ENCODE results near the gene SASH1. TPM values are rescaled to one million over a fixed set of nuclear protein-coding genes. Genes with fewer than 3 reads are reported as not detected.

Gene SASH1
- total and polyA plus RNA-seq, 11 donors, result 10.7 to 47.5 (median 28.2) TPM

DNA sequence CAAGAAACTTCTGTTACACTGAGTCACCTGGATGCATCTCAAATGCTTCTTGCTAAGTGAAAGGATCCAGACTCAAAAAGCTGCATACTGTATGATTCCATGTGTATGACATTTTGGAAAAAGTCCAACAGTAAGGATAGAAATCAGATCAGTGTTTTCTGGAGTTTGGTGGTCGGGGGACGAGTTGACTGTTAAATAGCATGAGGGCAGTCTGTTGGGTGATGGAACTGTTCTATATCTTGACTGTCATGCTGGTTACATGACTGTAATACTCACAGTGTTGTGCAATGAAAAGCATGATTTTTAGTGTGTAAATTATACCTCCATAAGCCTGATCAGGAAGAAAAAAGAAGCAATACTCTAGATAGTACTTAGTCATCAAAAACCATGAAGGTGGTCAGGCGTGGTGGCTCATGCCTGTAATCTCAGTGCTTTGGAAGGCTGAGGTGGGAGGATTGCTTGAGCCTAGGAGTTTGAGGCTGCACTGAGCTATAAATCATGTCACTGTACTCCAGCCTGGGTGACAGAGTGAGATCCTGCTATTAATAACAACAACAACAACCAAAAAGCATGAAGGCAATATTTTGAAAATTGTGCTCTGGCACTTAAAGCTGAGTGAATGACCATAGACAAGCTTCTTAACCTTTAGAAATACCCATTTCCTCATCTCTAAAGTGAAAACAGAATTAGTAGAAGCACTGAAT, 30.5 kb upstream of the SASH1 start:
- intact Hi-C loops (cut with DNase I), result no loop called here
- H3K4me1 ChIP-seq, result peaks cover 0 to 16% (median 0%) of the 10 kb centered on the region in 12 donors
- DNase-seq, result no peak
- H3K27me3 ChIP-seq, result no peaks in the 10 kb centered on the region
- H3K27ac ChIP-seq, result no peak overlapping the region
- H3K9me3 ChIP-seq, result no peaks in the 10 kb centered on the region
- WGBS, 4 donors, result 54 to 77% (median 67%) methylated on average over 3 of the region's 3 CpGs
- no peak overlapping the region for H3K4me3 ChIP-seq
- TF ChIP-seq, protein P1, sequence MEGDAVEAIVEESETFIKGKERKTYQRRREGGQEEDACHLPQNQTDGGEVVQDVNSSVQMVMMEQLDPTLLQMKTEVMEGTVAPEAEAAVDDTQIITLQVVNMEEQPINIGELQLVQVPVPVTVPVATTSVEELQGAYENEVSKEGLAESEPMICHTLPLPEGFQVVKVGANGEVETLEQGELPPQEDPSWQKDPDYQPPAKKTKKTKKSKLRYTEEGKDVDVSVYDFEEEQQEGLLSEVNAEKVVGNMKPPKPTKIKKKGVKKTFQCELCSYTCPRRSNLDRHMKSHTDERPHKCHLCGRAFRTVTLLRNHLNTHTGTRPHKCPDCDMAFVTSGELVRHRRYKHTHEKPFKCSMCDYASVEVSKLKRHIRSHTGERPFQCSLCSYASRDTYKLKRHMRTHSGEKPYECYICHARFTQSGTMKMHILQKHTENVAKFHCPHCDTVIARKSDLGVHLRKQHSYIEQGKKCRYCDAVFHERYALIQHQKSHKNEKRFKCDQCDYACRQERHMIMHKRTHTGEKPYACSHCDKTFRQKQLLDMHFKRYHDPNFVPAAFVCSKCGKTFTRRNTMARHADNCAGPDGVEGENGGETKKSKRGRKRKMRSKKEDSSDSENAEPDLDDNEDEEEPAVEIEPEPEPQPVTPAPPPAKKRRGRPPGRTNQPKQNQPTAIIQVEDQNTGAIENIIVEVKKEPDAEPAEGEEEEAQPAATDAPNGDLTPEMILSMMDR (IDR thresholded peaks at IDR 0.05), result no peak
- TF ChIP-seq POLR2A (IDR thresholded peaks at IDR 0.05), result no peak
- ATAC-seq, result no peak
- H3K36me3 ChIP-seq, result no peaks in the 10 kb centered on the region

DNA sequence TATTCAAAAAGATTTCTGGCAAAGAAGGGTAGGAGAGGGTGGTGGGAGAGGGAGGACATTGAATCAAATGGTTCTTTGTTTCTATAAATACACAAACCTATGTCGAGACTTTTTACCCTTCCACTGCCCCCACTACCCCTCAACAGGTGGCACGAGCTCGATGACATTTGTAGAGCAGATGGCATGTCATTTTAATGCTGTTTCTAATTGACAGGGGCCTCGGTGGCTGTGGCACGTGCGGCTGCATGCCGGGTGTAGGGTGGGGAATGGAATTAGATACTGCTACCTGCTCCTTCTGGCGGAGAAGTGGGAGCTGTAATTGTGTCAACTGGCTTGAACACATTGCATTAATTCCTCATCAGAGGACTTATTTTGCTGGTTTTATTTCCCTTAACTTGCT, 29.1 kb upstream of the SASH1 start:
- no peaks in the 10 kb centered on the region for H3K9me3 ChIP-seq
- H3K36me3 ChIP-seq, result no peaks in the 10 kb centered on the region
- intact Hi-C loops (cut with DNase I), result no loop called here
- no peak overlapping the region for H3K27ac ChIP-seq
- peaks cover 0 to 16% (median 0%) of the 10 kb centered on the region in 12 donors for H3K4me1 ChIP-seq
- no peaks in the 10 kb centered on the region for H3K27me3 ChIP-seq
- WGBS, 4 donors, result 69 to 81% (median 76%) methylated on average over 8 of the region's 8 CpGs
- ATAC-seq, result no peak
- TF ChIP-seq POLR2A (IDR thresholded peaks at IDR 0.05), result no peak
- TF ChIP-seq, protein P1 (IDR thresholded peaks at IDR 0.05), result no peak
- no peak for DNase-seq
- no peak overlapping the region for H3K4me3 ChIP-seq

DNA sequence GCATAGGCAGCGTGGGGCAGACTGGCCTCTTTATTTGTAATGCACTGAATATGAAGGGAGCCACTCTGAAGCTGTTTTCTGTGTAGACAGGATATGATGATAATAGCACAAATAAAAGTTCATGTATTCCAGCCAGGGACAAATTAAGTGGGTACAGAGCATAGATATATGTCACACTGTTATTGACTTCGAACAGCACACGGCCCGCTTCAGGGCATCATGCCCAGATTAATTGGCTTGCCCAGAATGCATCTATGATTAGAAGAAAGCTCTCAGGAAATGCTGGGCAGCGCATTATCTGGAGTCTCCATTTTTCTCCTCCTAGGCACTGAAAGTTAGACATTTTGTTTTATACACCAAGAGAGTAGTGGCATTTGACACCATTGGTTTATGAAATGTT, 26.3 kb upstream of the SASH1 start:
- Histone ChIP-seq H3K27me3 (no peaks in the 10 kb centered on the region), H3K4me1 (peaks cover 0 to 11% (median 0%) of the 10 kb centered on the region in 12 donors), H3K36me3 (no peaks in the 10 kb centered on the region), H3K4me3 (no peak overlapping the region), H3K27ac (peak overlapping the region in 1 of 12 donors; percentile 31), H3K9me3 (no peaks in the 10 kb centered on the region)
- intact Hi-C loops (cut with DNase I), result no loop called here
- ATAC-seq (peak; percentile 69 to 95 (median 79)), DNase-seq (peak in 1 of 5 donors; percentile 37)
- WGBS, 4 donors, result 41 to 49% (median 45%) methylated on average over 5 of the region's 5 CpGs
- no peak for TF ChIP-seq POLR2A (IDR thresholded peaks at IDR 0.05)
- TF ChIP-seq, protein P1 (IDR thresholded peaks at IDR 0.05), result no peak

DNA sequence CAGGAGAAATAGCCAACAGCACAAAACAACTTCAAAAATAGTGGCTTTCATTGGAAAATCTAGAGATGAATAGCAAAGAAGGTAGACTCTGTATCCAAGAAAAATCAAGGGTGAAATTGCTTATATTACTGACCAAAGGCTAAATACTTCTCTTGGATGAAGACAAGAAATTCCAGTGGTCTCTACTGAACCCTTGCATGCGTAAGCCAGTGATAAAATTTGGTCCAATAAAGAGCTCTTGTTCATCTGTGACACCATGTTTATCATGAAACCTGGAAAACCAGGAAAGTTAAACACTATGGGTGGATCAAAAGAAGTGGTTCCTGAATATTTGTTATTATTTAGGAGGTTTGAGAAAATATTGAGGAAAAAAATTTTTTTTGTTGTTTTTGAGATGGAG, 25.6 kb upstream of the SASH1 start:
- Histone ChIP-seq H3K9me3 (no peaks in the 10 kb centered on the region), H3K27ac (no peak overlapping the region), H3K4me3 (no peak overlapping the region), H3K27me3 (no peaks in the 10 kb centered on the region), H3K36me3 (no peaks in the 10 kb centered on the region), H3K4me1 (peaks cover 0 to 11% (median 0%) of the 10 kb centered on the region in 12 donors)
- ATAC-seq (no peak), DNase-seq (no peak)
- TF ChIP-seq, protein P1 (IDR thresholded peaks at IDR 0.05), result no peak
- TF ChIP-seq POLR2A (IDR thresholded peaks at IDR 0.05), result no peak
- intact Hi-C loops (cut with DNase I), result no loop called here
- WGBS, 4 donors, result 88 to 97% (median 94%) methylated on average over 1 of the region's 1 CpG

All from heart left ventricle (tissue), 16 donors.